ENCODE results near the gene CD274. TPM values are rescaled to one million over a fixed set of nuclear protein-coding genes. Genes with fewer than 3 reads are reported as not detected.

The CD274 gene
- total RNA-seq, 3 donors from 2014 or later (not counting 1 experiment from before 2014, with no cell fraction given): 4.9 to 7.2 (median 6.0) TPM

- Histone ChIP-seq H3K4me3 (ENCODE audit: low read length) (no peak overlapping the region), H3K27me3 (ENCODE audit: control insufficient read depth, insufficient read depth, low read length) (no peaks in the 10 kb centered on the region), H3K27ac (ENCODE audit: low read length) (no peak overlapping the region), H3K36me3 (ENCODE audit: control insufficient read depth, insufficient read depth, low read length) (no peaks in the 10 kb centered on the region), H3K9me3 (ENCODE audit: control insufficient read depth, insufficient read depth, low read length) (no peaks in the 10 kb centered on the region), H3K4me1 (ENCODE audit: control insufficient read depth, insufficient read depth, low read length) (no peaks in the 10 kb centered on the region)
- ATAC-seq (no peak), DNase-seq (no peak)
- Mint-ChIP-seq H3K4me1 (peaks cover 0 to 7% of the 10 kb centered on the region in 2 donors), H3K9me3 (no peaks in the 10 kb centered on the region), H3K36me3 (no peaks in the 10 kb centered on the region), H3K27ac (no peak overlapping the region), H3K27me3 (ENCODE audit: low read depth in 2 of 2) (no peaks in the 10 kb centered on the region), H3K4me3 (no peak overlapping the region)
- 100% methylated on average over 1 of the region's 1 CpG for WGBS (ENCODE audit: insufficient coverage)
- intact Hi-C loops (cut with micrococcal nuclease): no loop called here
- TF ChIP-seq, protein P1, sequence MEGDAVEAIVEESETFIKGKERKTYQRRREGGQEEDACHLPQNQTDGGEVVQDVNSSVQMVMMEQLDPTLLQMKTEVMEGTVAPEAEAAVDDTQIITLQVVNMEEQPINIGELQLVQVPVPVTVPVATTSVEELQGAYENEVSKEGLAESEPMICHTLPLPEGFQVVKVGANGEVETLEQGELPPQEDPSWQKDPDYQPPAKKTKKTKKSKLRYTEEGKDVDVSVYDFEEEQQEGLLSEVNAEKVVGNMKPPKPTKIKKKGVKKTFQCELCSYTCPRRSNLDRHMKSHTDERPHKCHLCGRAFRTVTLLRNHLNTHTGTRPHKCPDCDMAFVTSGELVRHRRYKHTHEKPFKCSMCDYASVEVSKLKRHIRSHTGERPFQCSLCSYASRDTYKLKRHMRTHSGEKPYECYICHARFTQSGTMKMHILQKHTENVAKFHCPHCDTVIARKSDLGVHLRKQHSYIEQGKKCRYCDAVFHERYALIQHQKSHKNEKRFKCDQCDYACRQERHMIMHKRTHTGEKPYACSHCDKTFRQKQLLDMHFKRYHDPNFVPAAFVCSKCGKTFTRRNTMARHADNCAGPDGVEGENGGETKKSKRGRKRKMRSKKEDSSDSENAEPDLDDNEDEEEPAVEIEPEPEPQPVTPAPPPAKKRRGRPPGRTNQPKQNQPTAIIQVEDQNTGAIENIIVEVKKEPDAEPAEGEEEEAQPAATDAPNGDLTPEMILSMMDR (IDR thresholded peaks at IDR 0.05): no peak
These were observed 61.1 kb downstream of the CD274 start for GRCh38 chr9:5511476-5511875.

GRCh38 chr9:5511935-5512580, 61.7 kb downstream of the CD274 start:
- Histone ChIP-seq H3K9me3 (ENCODE audit: control insufficient read depth, insufficient read depth, low read length) (no peaks in the 10 kb centered on the region), H3K27ac (ENCODE audit: low read length) (no peak overlapping the region), H3K4me3 (ENCODE audit: low read length) (no peak overlapping the region), H3K27me3 (ENCODE audit: control insufficient read depth, insufficient read depth, low read length) (no peaks in the 10 kb centered on the region), H3K36me3 (ENCODE audit: control insufficient read depth, insufficient read depth, low read length) (no peaks in the 10 kb centered on the region), H3K4me1 (ENCODE audit: control insufficient read depth, insufficient read depth, low read length) (no peaks in the 10 kb centered on the region)
- Mint-ChIP-seq H3K36me3 (no peaks in the 10 kb centered on the region), H3K4me3 (no peak overlapping the region), H3K4me1 (peaks cover 0 to 7% of the 10 kb centered on the region in 2 donors), H3K27ac (no peak overlapping the region), H3K27me3 (ENCODE audit: low read depth in 2 of 2) (no peaks in the 10 kb centered on the region), H3K9me3 (no peaks in the 10 kb centered on the region)
- TF ChIP-seq, protein P1 (IDR thresholded peaks at IDR 0.05): no peak
- intact Hi-C loops (cut with micrococcal nuclease): no loop called here
- ATAC-seq (no peak), DNase-seq (no peak)
- 93% methylated on average over 6 of the region's 6 CpGs for WGBS (ENCODE audit: insufficient coverage)

GRCh38 chr9:5512658-5513452, 62.5 kb downstream of the CD274 start:
- Histone ChIP-seq H3K27me3 (ENCODE audit: control insufficient read depth, insufficient read depth, low read length) (no peaks in the 10 kb centered on the region), H3K4me3 (ENCODE audit: low read length) (no peak overlapping the region), H3K9me3 (ENCODE audit: control insufficient read depth, insufficient read depth, low read length) (no peaks in the 10 kb centered on the region), H3K4me1 (ENCODE audit: control insufficient read depth, insufficient read depth, low read length) (no peaks in the 10 kb centered on the region), H3K36me3 (ENCODE audit: control insufficient read depth, insufficient read depth, low read length) (no peaks in the 10 kb centered on the region), H3K27ac (ENCODE audit: low read length) (no peak overlapping the region)
- H3K36me3 Mint-ChIP-seq: no peaks in the 10 kb centered on the region
- peaks cover 0 to 7% of the 10 kb centered on the region in 2 donors for H3K4me1 Mint-ChIP-seq
- TF ChIP-seq, protein P1 (IDR thresholded peaks at IDR 0.05): no peak
- intact Hi-C loops (cut with micrococcal nuclease): no loop called here
- H3K4me3 Mint-ChIP-seq: no peak overlapping the region
- DNase-seq (no peak), ATAC-seq (no peak)
- no peaks in the 10 kb centered on the region for H3K27me3 Mint-ChIP-seq (ENCODE audit: low read depth in 2 of 2)
- 93% methylated on average over 2 of the region's 2 CpGs for WGBS (ENCODE audit: insufficient coverage)
- H3K9me3 Mint-ChIP-seq: no peaks in the 10 kb centered on the region
- no peak overlapping the region for H3K27ac Mint-ChIP-seq
